GM23338 (cell line): ENCODE results near the gene NRCAM.

ENCODE experiments used
- CREB1 ChIP-seq: fragments of 250-450 bp; sonication (Bioruptor Pico); IDR thresholded peaks from 2 replicates; pipeline ENCODE4 v1.5.0; 2020; ENCODE audit warnings: low read depth, mild to moderate bottlenecking, moderate library complexity
- EZH2 ChIP-seq: fragments of 200-600 bp; sonication (generic); IDR thresholded peaks from one replicate; pipeline ENCODE4 v1.8.0; 2017; ENCODE audit warnings: antibody characterized with exemption, mild to moderate bottlenecking, low read depth; ENCODE audit not compliant: unreplicated experiment
- JUNB ChIP-seq: IDR thresholded peaks from one replicate; pipeline ENCODE4 v1.6.1; 2016; ENCODE audit warnings: antibody characterized with exemption; ENCODE audit not compliant: unreplicated experiment
- POLR2AphosphoS5 ChIP-seq: IDR thresholded peaks from 2 replicates; pipeline ENCODE4 v1.6.1; 2016; ENCODE audit warnings: antibody characterized with exemption, low read depth
- TF ChIP-seq, protein P1 (sequence below), 2 experiments: fragments of 200-600 bp in 1 of 2; sonication (generic) in 1 of 2; conservative IDR thresholded peaks; 2 replicates each; pipeline versions ENCODE4 v1.5.1 to v1.6.1; 2016 to 2017; ENCODE audit warnings: antibody characterized with exemption in 2 of 2, low read depth in 2 of 2, mild to moderate bottlenecking in 2 of 2, moderate library complexity in 1 of 2
- TF ChIP-seq, protein P2 (sequence below): IDR thresholded peaks from one replicate; pipeline ENCODE4 v1.6.1; 2018; ENCODE audit warnings: antibody characterized with exemption; ENCODE audit not compliant: unreplicated experiment

DNA sequence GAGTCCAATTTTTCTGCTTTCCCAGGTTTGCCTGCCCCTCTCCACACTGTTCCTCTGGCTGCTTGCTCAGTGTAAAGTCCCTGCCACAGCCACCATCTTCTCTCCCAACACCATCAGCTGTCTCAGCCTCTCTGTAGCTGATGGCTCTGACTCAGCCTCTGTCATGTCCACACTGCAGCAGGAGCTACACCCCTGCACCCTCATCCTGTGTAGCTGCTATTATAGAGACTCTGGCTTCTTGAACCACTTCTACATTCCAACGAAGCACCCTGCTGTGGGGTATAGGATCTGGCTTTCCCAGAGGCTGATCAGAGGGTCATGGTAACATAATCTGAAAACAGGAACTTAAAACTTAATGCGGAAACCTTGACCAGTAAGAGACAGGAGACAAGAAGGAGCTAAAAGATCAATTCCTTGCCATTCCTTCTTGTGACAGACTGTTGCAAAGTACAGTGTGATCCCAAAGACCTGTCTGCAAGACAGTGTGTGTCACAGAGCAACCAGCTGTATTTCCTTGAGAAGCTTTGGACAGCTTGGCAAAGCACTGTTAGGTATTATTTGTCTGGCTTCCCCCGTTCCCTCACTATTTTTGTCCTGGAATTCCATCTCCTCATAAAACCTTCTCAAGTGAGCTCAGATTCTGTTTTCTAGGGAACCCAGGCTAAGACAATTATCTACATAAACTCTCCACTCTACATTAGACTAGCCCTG is 42.3 kb downstream of the NRCAM start:
- TF ChIP-seq EZH2 (no peak), POLR2AphosphoS5 (no peak), JUNB (no peak), CREB1 (no peak)
- TF ChIP-seq, protein P1, sequence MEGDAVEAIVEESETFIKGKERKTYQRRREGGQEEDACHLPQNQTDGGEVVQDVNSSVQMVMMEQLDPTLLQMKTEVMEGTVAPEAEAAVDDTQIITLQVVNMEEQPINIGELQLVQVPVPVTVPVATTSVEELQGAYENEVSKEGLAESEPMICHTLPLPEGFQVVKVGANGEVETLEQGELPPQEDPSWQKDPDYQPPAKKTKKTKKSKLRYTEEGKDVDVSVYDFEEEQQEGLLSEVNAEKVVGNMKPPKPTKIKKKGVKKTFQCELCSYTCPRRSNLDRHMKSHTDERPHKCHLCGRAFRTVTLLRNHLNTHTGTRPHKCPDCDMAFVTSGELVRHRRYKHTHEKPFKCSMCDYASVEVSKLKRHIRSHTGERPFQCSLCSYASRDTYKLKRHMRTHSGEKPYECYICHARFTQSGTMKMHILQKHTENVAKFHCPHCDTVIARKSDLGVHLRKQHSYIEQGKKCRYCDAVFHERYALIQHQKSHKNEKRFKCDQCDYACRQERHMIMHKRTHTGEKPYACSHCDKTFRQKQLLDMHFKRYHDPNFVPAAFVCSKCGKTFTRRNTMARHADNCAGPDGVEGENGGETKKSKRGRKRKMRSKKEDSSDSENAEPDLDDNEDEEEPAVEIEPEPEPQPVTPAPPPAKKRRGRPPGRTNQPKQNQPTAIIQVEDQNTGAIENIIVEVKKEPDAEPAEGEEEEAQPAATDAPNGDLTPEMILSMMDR (conservative IDR thresholded peaks at IDR 0.05; ENCODE audit: low read depth in 2 of 2), result no peak
- TF ChIP-seq, protein P2, sequence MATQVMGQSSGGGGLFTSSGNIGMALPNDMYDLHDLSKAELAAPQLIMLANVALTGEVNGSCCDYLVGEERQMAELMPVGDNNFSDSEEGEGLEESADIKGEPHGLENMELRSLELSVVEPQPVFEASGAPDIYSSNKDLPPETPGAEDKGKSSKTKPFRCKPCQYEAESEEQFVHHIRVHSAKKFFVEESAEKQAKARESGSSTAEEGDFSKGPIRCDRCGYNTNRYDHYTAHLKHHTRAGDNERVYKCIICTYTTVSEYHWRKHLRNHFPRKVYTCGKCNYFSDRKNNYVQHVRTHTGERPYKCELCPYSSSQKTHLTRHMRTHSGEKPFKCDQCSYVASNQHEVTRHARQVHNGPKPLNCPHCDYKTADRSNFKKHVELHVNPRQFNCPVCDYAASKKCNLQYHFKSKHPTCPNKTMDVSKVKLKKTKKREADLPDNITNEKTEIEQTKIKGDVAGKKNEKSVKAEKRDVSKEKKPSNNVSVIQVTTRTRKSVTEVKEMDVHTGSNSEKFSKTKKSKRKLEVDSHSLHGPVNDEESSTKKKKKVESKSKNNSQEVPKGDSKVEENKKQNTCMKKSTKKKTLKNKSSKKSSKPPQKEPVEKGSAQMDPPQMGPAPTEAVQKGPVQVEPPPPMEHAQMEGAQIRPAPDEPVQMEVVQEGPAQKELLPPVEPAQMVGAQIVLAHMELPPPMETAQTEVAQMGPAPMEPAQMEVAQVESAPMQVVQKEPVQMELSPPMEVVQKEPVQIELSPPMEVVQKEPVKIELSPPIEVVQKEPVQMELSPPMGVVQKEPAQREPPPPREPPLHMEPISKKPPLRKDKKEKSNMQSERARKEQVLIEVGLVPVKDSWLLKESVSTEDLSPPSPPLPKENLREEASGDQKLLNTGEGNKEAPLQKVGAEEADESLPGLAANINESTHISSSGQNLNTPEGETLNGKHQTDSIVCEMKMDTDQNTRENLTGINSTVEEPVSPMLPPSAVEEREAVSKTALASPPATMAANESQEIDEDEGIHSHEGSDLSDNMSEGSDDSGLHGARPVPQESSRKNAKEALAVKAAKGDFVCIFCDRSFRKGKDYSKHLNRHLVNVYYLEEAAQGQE, result no peak
